Neural cell (in vitro differentiated cells): Measurements from ENCODE around the gene DNAH7.

Experiments used
- EP300 ChIP-seq: fragments of 450-650 bp; conservative IDR thresholded peaks from 2 replicates; pipeline ENCODE4 v1.6.1; 2014; ENCODE audit warnings: antibody characterized with exemption, mild to moderate bottlenecking, moderate library complexity; ENCODE audit not compliant: poor library complexity, severe bottlenecking
- EZH2 ChIP-seq: fragments of 200-600, 300-800 bp; shearing (Covaris generic), sonication (generic); IDR thresholded peaks from 2 replicates; pipeline ENCODE4 v1.6.1; 2014; ENCODE audit warnings: antibody characterized with exemption, low read length, borderline replicate concordance, mild to moderate bottlenecking; ENCODE audit not compliant: insufficient read depth, poor library complexity, severe bottlenecking
- POLR2AphosphoS5 ChIP-seq: IDR thresholded peaks from 2 replicates; pipeline ENCODE4 v1.6.1; 2012
- SMC3 ChIP-seq: fragments of 450-650 bp; conservative IDR thresholded peaks from 2 replicates; pipeline ENCODE4 v1.6.1; 2014; ENCODE audit warnings: antibody characterized with exemption, mild to moderate bottlenecking, moderate library complexity; ENCODE audit not compliant: poor library complexity
- TAF1 ChIP-seq: IDR thresholded peaks from 2 replicates; pipeline ENCODE4 v1.6.1; 2012; ENCODE audit warnings: low read depth
- TF ChIP-seq, protein P1 (sequence below): fragments of 450-650 bp; IDR thresholded peaks from 2 replicates; pipeline ENCODE4 v1.5.1; 2014; ENCODE audit warnings: antibody characterized with exemption, mild to moderate bottlenecking, moderate library complexity; ENCODE audit not compliant: poor library complexity, severe bottlenecking
- TF ChIP-seq, protein P2 (sequence below): IDR thresholded peaks from 2 replicates; pipeline ENCODE4 v1.6.1; 2012; ENCODE audit warnings: borderline replicate concordance

DNA sequence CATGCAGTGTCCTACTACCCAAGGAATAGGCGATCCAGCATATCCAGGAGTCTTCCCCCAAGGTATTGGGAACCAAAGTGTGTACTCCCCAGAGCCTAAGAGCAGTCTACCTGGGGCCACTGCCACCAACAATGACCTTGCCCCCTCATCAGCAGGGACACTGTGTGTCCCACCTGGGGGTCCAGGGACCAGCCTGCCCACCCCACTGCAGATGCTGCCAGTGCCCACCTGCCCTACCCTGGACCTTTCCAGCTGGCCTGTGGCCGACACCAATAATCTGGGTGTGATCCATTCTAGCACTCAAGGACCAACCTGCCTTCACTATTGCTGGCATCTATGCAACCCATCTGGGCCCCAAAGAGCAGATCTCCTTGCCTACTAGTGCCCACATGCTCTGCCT lies 32.2 kb downstream of the DNAH7 start:
- no peak for TF ChIP-seq EP300
- TF ChIP-seq, protein P1, sequence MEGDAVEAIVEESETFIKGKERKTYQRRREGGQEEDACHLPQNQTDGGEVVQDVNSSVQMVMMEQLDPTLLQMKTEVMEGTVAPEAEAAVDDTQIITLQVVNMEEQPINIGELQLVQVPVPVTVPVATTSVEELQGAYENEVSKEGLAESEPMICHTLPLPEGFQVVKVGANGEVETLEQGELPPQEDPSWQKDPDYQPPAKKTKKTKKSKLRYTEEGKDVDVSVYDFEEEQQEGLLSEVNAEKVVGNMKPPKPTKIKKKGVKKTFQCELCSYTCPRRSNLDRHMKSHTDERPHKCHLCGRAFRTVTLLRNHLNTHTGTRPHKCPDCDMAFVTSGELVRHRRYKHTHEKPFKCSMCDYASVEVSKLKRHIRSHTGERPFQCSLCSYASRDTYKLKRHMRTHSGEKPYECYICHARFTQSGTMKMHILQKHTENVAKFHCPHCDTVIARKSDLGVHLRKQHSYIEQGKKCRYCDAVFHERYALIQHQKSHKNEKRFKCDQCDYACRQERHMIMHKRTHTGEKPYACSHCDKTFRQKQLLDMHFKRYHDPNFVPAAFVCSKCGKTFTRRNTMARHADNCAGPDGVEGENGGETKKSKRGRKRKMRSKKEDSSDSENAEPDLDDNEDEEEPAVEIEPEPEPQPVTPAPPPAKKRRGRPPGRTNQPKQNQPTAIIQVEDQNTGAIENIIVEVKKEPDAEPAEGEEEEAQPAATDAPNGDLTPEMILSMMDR, result no peak
- no peak for TF ChIP-seq POLR2AphosphoS5
- no peak for TF ChIP-seq EZH2
- no peak for TF ChIP-seq TAF1
- no peak for TF ChIP-seq SMC3
- TF ChIP-seq, protein P2, sequence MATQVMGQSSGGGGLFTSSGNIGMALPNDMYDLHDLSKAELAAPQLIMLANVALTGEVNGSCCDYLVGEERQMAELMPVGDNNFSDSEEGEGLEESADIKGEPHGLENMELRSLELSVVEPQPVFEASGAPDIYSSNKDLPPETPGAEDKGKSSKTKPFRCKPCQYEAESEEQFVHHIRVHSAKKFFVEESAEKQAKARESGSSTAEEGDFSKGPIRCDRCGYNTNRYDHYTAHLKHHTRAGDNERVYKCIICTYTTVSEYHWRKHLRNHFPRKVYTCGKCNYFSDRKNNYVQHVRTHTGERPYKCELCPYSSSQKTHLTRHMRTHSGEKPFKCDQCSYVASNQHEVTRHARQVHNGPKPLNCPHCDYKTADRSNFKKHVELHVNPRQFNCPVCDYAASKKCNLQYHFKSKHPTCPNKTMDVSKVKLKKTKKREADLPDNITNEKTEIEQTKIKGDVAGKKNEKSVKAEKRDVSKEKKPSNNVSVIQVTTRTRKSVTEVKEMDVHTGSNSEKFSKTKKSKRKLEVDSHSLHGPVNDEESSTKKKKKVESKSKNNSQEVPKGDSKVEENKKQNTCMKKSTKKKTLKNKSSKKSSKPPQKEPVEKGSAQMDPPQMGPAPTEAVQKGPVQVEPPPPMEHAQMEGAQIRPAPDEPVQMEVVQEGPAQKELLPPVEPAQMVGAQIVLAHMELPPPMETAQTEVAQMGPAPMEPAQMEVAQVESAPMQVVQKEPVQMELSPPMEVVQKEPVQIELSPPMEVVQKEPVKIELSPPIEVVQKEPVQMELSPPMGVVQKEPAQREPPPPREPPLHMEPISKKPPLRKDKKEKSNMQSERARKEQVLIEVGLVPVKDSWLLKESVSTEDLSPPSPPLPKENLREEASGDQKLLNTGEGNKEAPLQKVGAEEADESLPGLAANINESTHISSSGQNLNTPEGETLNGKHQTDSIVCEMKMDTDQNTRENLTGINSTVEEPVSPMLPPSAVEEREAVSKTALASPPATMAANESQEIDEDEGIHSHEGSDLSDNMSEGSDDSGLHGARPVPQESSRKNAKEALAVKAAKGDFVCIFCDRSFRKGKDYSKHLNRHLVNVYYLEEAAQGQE, result no peak
